ENCODE measurements around the gene ORC5.
A peak's percentile ranks its signal among the peaks of the same experiment; 100 is the strongest.
"Not testable (repeated sequence)": the region's sequence is repeated elsewhere in the genome, so short reads cannot be mapped to it uniquely, and the experiment has no call there.

Gene ORC5

GRCh38 chr7:104185346-104185745, 22.5 kb downstream of the ORC5 start:
- no peak for FAIRE-seq

- peak; percentile 49 for FAIRE-seq
Measured at GRCh38 chr7:104179178-104179577, 28.6 kb downstream of the ORC5 start.

GRCh38 chr7:104177565-104178083, 30.2 kb downstream of the ORC5 start:
- FAIRE-seq, result not testable (repeated sequence)

- no peak for FAIRE-seq
Measured at GRCh38 chr7:104176332-104176731, 31.5 kb downstream of the ORC5 start.

- peak; percentile 73 for FAIRE-seq
Measured at GRCh38 chr7:104175361-104175984, 32.3 kb downstream of the ORC5 start.

GRCh38 chr7:104174798-104175197, 33.0 kb downstream of the ORC5 start:
- FAIRE-seq, result no peak

- FAIRE-seq, result no peak
Measured at GRCh38 chr7:104162081-104162480, 45.7 kb downstream of the ORC5 start.

- FAIRE-seq, result no peak
Measured at GRCh38 chr7:104161244-104161643, 46.6 kb downstream of the ORC5 start.

- peak; percentile 99 for FAIRE-seq
Measured at GRCh38 chr7:104160375-104160774, 47.4 kb downstream of the ORC5 start.

GRCh38 chr7:104156842-104157277, 51.0 kb downstream of the ORC5 start:
- FAIRE-seq, result peak; percentile 97

- no peak for FAIRE-seq
Measured at GRCh38 chr7:104153287-104153686, 54.5 kb downstream of the ORC5 start.

- FAIRE-seq, result peak; percentile 51
Measured at GRCh38 chr7:104152468-104152867, 55.3 kb downstream of the ORC5 start.

GRCh38 chr7:104150470-104150869, 57.3 kb downstream of the ORC5 start:
- no peak for FAIRE-seq

- no peak for FAIRE-seq
Measured at GRCh38 chr7:104149822-104150221, 58.0 kb downstream of the ORC5 start.

GRCh38 chr7:104142147-104142546, 65.7 kb downstream of the ORC5 start:
- FAIRE-seq, result no peak

- FAIRE-seq, result no peak
Measured at GRCh38 chr7:104137971-104138370, 69.8 kb downstream of the ORC5 start.

- FAIRE-seq, result no peak
Measured at GRCh38 chr7:104137511-104137910, 70.3 kb downstream of the ORC5 start.

GRCh38 chr7:104136981-104137380, 70.8 kb downstream of the ORC5 start:
- FAIRE-seq, result no peak

- no peak for FAIRE-seq
Measured at GRCh38 chr7:104136561-104136960, 71.3 kb downstream of the ORC5 start.

- FAIRE-seq, result no peak
Measured at GRCh38 chr7:104135760-104136558, 71.9 kb downstream of the ORC5 start.

- no peak for FAIRE-seq
Measured at GRCh38 chr7:104133238-104133637, 74.6 kb downstream of the ORC5 start.

- no peak for FAIRE-seq
Measured at GRCh38 chr7:104130726-104131125, 77.1 kb downstream of the ORC5 start.

- FAIRE-seq, result no peak
Measured at GRCh38 chr7:104127204-104127603, 80.6 kb downstream of the ORC5 start.

- FAIRE-seq, result no peak
Measured at GRCh38 chr7:104126411-104126841, 81.4 kb downstream of the ORC5 start.
